ENCODE data around the gene TJP2. TPM values are rescaled to one million over a fixed set of nuclear protein-coding genes. Genes with fewer than 3 reads are reported as not detected.

The TJP2 gene
- total and polyA plus RNA-seq, 2 donors (not counting 3 experiments of a cell fraction or from before 2014, with no cell fraction given), result 83.0 to 168 TPM

- intact Hi-C loops (cut with micrococcal nuclease) (no loop called here), dilution Hi-C loops (cut with MboI; ENCODE audit: extremely low pct_ligation_motif_present, low sequenced_read_pairs) (no loop called here)
Observed at GRCh38 chr9:69253057-69253456, 79.0 kb downstream of the TJP2 start.

GRCh38 chr9:69254223-69254622 is 80.1 kb downstream of the TJP2 start:
- peaks cover 8 to 14% of the 10 kb centered on the region in 2 experiments for H3K36me3 ChIP-seq (ENCODE audit: control insufficient read depth in 2 of 2, extremely low read depth in 1 of 2, insufficient read depth in 2 of 2, low read length in 2 of 2)
- dilution Hi-C loops (cut with MboI; ENCODE audit: extremely low pct_ligation_motif_present, low sequenced_read_pairs), result no loop called here
- no peaks in the 10 kb centered on the region for H3K9me1 ChIP-seq (replicated peaks; ENCODE audit: control insufficient read depth, extremely low read depth, insufficient read depth, low read length)
- intact Hi-C loops (cut with micrococcal nuclease), result no loop called here
- H4K20me1 ChIP-seq (replicated peaks; ENCODE audit: control insufficient read depth, extremely low read depth, insufficient read depth, low read length), result no peaks in the 10 kb centered on the region
- H3K9me3 ChIP-seq (replicated peaks; ENCODE audit: control insufficient read depth, insufficient read depth, low read length), result no peaks in the 10 kb centered on the region
- H3K9ac ChIP-seq (replicated peaks; ENCODE audit: extremely low read depth, insufficient read depth, low read length), result no peak overlapping the region
- no peak for DNase-seq (ENCODE audit: low read depth, low spot score)
- no peak overlapping the region for H2AFZ ChIP-seq (ENCODE audit: low read depth, low read length)
- no peak for TF ChIP-seq GATA2 (IDR thresholded peaks at IDR 0.05; ENCODE audit: insufficient read depth, insufficient read length, low read depth, low read length)
- TF ChIP-seq EZH2 (IDR thresholded peaks at IDR 0.05; ENCODE audit: borderline replicate concordance, low read depth, low read length, severe bottlenecking), result no peak
- no peak for TF ChIP-seq JUN (IDR thresholded peaks at IDR 0.05; ENCODE audit: borderline replicate concordance, insufficient read depth, insufficient read length, low read depth)
- TF ChIP-seq POLR2AphosphoS5 (IDR thresholded peaks at IDR 0.05; ENCODE audit: insufficient read depth, low read depth, low read length), result no peak
- no peak for TF ChIP-seq FOS (IDR thresholded peaks at IDR 0.05; ENCODE audit: borderline replicate concordance, insufficient read depth, low read length)
- TF ChIP-seq, protein P1, sequence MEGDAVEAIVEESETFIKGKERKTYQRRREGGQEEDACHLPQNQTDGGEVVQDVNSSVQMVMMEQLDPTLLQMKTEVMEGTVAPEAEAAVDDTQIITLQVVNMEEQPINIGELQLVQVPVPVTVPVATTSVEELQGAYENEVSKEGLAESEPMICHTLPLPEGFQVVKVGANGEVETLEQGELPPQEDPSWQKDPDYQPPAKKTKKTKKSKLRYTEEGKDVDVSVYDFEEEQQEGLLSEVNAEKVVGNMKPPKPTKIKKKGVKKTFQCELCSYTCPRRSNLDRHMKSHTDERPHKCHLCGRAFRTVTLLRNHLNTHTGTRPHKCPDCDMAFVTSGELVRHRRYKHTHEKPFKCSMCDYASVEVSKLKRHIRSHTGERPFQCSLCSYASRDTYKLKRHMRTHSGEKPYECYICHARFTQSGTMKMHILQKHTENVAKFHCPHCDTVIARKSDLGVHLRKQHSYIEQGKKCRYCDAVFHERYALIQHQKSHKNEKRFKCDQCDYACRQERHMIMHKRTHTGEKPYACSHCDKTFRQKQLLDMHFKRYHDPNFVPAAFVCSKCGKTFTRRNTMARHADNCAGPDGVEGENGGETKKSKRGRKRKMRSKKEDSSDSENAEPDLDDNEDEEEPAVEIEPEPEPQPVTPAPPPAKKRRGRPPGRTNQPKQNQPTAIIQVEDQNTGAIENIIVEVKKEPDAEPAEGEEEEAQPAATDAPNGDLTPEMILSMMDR (IDR thresholded peaks at IDR 0.05; ENCODE audit: extremely low read depth in 1 of 2, insufficient read depth in 1 of 2, low read depth in 1 of 2, low read length in 2 of 2), result no peak
- no peak for TF ChIP-seq POLR2A (IDR thresholded peaks at IDR 0.05; ENCODE audit: low read depth, low read length)
- TF ChIP-seq MYC (IDR thresholded peaks at IDR 0.05; ENCODE audit: low read depth, low read length), result no peak
- FAIRE-seq, result no peak
- H3K79me2 ChIP-seq (ENCODE audit: control insufficient read depth, insufficient read depth, low read length), result no peaks in the 10 kb centered on the region
- CTCF ChIA-PET, result interaction anchor here (0.6 to 1.1 kb wide), 2 partner anchors 30 to 31 kb away, joined by 3 read pairs; no protein-coding TSS in a partner anchor
- POLR2A ChIA-PET, result no interaction called here
- no peak overlapping the region for H3K27ac ChIP-seq (ENCODE audit: insufficient read depth, low read depth, low read length)
- no peak overlapping the region for H3K4me2 ChIP-seq (ENCODE audit: insufficient read depth, low read length)
- no peaks in the 10 kb centered on the region for H3K27me3 ChIP-seq (ENCODE audit: control insufficient read depth in 2 of 2, insufficient read depth in 2 of 2, low read length in 2 of 2)
- H3K4me3 ChIP-seq (replicated peaks in 1 of 3; ENCODE audit: insufficient read depth in 1 of 3, low read depth in 1 of 3, low read length in 3 of 3), result no peak overlapping the region
- peaks cover 18% of the 10 kb centered on the region for H3K4me1 ChIP-seq (ENCODE audit: control insufficient read depth, extremely low read depth, insufficient read depth, low read length)
- BruUV-seq (replicated peaks), result no TSS peak

More at GRCh38 chr9:69253057-69253456, 79.0 kb downstream of the TJP2 start:
- TF ChIP-seq, protein P1 (IDR thresholded peaks at IDR 0.05; ENCODE audit: extremely low read depth in 1 of 2, insufficient read depth in 1 of 2, low read depth in 1 of 2, low read length in 2 of 2), result no peak
- TF ChIP-seq MYC (IDR thresholded peaks at IDR 0.05; ENCODE audit: low read depth, low read length), result no peak
- no peak for TF ChIP-seq FOS (IDR thresholded peaks at IDR 0.05; ENCODE audit: borderline replicate concordance, insufficient read depth, low read length)
- TF ChIP-seq JUN (IDR thresholded peaks at IDR 0.05; ENCODE audit: borderline replicate concordance, insufficient read depth, insufficient read length, low read depth), result no peak
- Histone ChIP-seq H3K9me3 (replicated peaks; ENCODE audit: control insufficient read depth, insufficient read depth, low read length) (no peaks in the 10 kb centered on the region), H3K4me3 (replicated peaks in 1 of 3; ENCODE audit: insufficient read depth in 1 of 3, low read depth in 1 of 3, low read length in 3 of 3) (no peak overlapping the region), H2AFZ (ENCODE audit: low read depth, low read length) (no peak overlapping the region), H3K4me1 (ENCODE audit: control insufficient read depth, extremely low read depth, insufficient read depth, low read length) (peaks cover 21% of the 10 kb centered on the region), H3K9ac (replicated peaks; ENCODE audit: extremely low read depth, insufficient read depth, low read length) (no peak overlapping the region), H3K27me3 (ENCODE audit: control insufficient read depth in 2 of 2, insufficient read depth in 2 of 2, low read length in 2 of 2) (no peaks in the 10 kb centered on the region), H3K27ac (ENCODE audit: insufficient read depth, low read depth, low read length) (peak overlapping the region; percentile 54), H4K20me1 (replicated peaks; ENCODE audit: control insufficient read depth, extremely low read depth, insufficient read depth, low read length) (no peaks in the 10 kb centered on the region), H3K9me1 (replicated peaks; ENCODE audit: control insufficient read depth, extremely low read depth, insufficient read depth, low read length) (no peaks in the 10 kb centered on the region), H3K4me2 (ENCODE audit: insufficient read depth, low read length) (peak overlapping the region; percentile 13), H3K36me3 (ENCODE audit: control insufficient read depth in 2 of 2, extremely low read depth in 1 of 2, insufficient read depth in 2 of 2, low read length in 2 of 2) (peaks cover 8 to 18% of the 10 kb centered on the region in 2 experiments), H3K79me2 (ENCODE audit: control insufficient read depth, insufficient read depth, low read length) (no peaks in the 10 kb centered on the region)
- FAIRE-seq (peak; percentile 81), DNase-seq (ENCODE audit: low read depth, low spot score) (peak; percentile 42)
- CTCF ChIA-PET, result interaction anchor here (1.1 kb wide), 1 partner anchor 29 kb away, joined by 3 read pairs; no protein-coding TSS in a partner anchor
- no TSS peak for BruUV-seq (replicated peaks)
- POLR2A ChIA-PET, result no interaction called here

Data from endothelial cell of umbilical vein (primary cell).